GM23338 (cell line): ENCODE data around the gene SYNCRIP.

Experiments
- CREB1 ChIP-seq: fragments of 250-450 bp; sonication (Bioruptor Pico); IDR thresholded peaks from 2 replicates; pipeline ENCODE4 v1.5.0; 2020; ENCODE audit warnings: low read depth, mild to moderate bottlenecking, moderate library complexity
- CTCF ChIP-seq, 2 experiments: fragments of 200-600 bp in 1 of 2; sonication (generic) in 1 of 2; conservative IDR thresholded peaks; 2 replicates each; pipeline versions ENCODE4 v1.5.1 to v1.6.1; 2016 to 2017; ENCODE audit warnings: antibody characterized with exemption in 2 of 2, low read depth in 2 of 2, mild to moderate bottlenecking in 2 of 2, moderate library complexity in 1 of 2
- ETS1 ChIP-seq: IDR thresholded peaks from 2 replicates; pipeline ENCODE4 v1.6.1; 2016; ENCODE audit warnings: antibody characterized with exemption
- EZH2 ChIP-seq: fragments of 200-600 bp; sonication (generic); IDR thresholded peaks from one replicate; pipeline ENCODE4 v1.8.0; 2017; ENCODE audit warnings: antibody characterized with exemption, mild to moderate bottlenecking, low read depth; ENCODE audit not compliant: unreplicated experiment
- EZH2phosphoT487 ChIP-seq: fragments of 200-600 bp; sonication (generic); IDR thresholded peaks from one replicate; pipeline ENCODE4 v1.8.1; 2018; ENCODE audit warnings: antibody characterized with exemption; ENCODE audit not compliant: unreplicated experiment
- JUNB ChIP-seq: IDR thresholded peaks from one replicate; pipeline ENCODE4 v1.6.1; 2016; ENCODE audit warnings: antibody characterized with exemption; ENCODE audit not compliant: unreplicated experiment
- NANOG ChIP-seq: IDR thresholded peaks from 2 replicates; pipeline ENCODE4 v1.6.1; 2016; ENCODE audit warnings: antibody characterized with exemption, borderline replicate concordance
- POLR2AphosphoS5 ChIP-seq: IDR thresholded peaks from 2 replicates; pipeline ENCODE4 v1.6.1; 2016; ENCODE audit warnings: antibody characterized with exemption, low read depth
- REST ChIP-seq: IDR thresholded peaks from one replicate; pipeline ENCODE4 v1.6.1; 2018; ENCODE audit warnings: antibody characterized with exemption; ENCODE audit not compliant: unreplicated experiment
- ZNF114 ChIP-seq: fragments of 250-450 bp; sonication (Bioruptor Pico); IDR thresholded peaks from 2 replicates; pipeline ENCODE4 v1.5.0; 2020; ENCODE audit warnings: mild to moderate bottlenecking, moderate library complexity
- ZNF462 ChIP-seq: fragments of 250-450 bp; sonication (Bioruptor Pico); IDR thresholded peaks from 2 replicates; pipeline ENCODE4 v1.5.0; 2020; ENCODE audit warnings: mild to moderate bottlenecking, moderate library complexity

GRCh38 chr6:85594197-85594930 is 48.3 kb downstream of the SYNCRIP start:
- TF ChIP-seq CTCF (conservative IDR thresholded peaks at IDR 0.05; ENCODE audit: low read depth in 2 of 2), result no peak
- 0 out of 2 replicates have a peak, but pooled peaks have one; percentile 29 for TF ChIP-seq POLR2AphosphoS5
- TF ChIP-seq ZNF114, result no peak
- TF ChIP-seq CREB1 (CRISPR knock-in tag), result 0 out of 2 replicates have a peak, but pooled peaks have one; percentile 12
- no peak for TF ChIP-seq EZH2
- TF ChIP-seq EZH2phosphoT487, result no peak
- TF ChIP-seq ETS1, result no peak; the same call in 1 of the 2 replicates
- TF ChIP-seq NANOG, result no peak
- no peak for TF ChIP-seq REST
- no peak for TF ChIP-seq ZNF462 (CRISPR knock-in tag)
- TF ChIP-seq JUNB, result no peak
